GM12891 (cell line): Measurements from ENCODE around the gene EPS8L3.

Experiments
- POLR2A ChIP-seq: IDR thresholded peaks from 2 replicates; pipeline ENCODE4 v1.6.1; 2011; ENCODE audit warnings: low read depth, low read length, control low read depth
- POLR2AphosphoS5 ChIP-seq: IDR thresholded peaks from 2 replicates; pipeline ENCODE4 v1.6.1; 2011; ENCODE audit warnings: low read depth, low read length, control low read depth

DNA sequence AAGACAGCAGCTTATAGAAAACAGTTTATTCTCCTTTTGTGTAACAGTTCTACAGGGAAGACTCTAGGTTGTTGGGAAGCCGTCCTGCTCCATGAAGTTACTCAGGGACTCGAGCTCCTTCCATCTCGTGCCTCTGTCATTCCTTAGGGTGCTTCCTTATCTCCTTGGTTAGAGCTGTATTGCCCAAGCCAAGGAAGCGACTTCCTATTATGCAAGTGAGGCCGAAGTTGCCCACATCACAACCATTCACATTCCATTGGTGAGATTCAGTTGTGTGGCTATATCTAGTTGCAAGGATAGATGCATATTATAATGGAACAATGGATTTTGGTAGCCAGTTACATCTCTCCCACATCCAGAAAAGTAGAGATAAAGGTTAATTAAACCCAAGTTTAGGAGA lies 42.7 kb downstream of the EPS8L3 start:
- TF ChIP-seq POLR2AphosphoS5 (no peak), POLR2A (no peak)
